Measurements from ENCODE around the gene SLC16A9. TPM values are rescaled to one million over a fixed set of nuclear protein-coding genes. Genes with fewer than 3 reads are reported as not detected.
A peak's percentile ranks its signal among the peaks of the same experiment; 100 is the strongest.

SLC16A9 gene
- total and polyA plus RNA-seq, 10 donors: 2.1 to 58.9 (median 27.0) TPM

- Histone ChIP-seq H3K36me3 (no peaks in the 10 kb centered on the region), H3K27me3 (replicated peaks in 1 of 7) (no peaks in the 10 kb centered on the region), H3K4me1 (peaks cover 0 to 16% (median 5%) of the 10 kb centered on the region in 6 donors), H3K27ac (peak overlapping the region in 7 of 8 donors; percentile 26 to 78 (median 52)), H3K9me3 (no peaks in the 10 kb centered on the region), H3K4me3 (no peak overlapping the region)
- TF ChIP-seq CTCF (IDR thresholded peaks at IDR 0.05 in 8 of 11, conservative IDR thresholded peaks at IDR 0.05 in 3 of 11): no peak
- no peak for TF ChIP-seq POLR2AphosphoS5 (IDR thresholded peaks at IDR 0.05)
- TF ChIP-seq POLR2A (IDR thresholded peaks at IDR 0.05): no peak
- no peak for DNase-seq
- 50 to 67% (median 54%) methylated on average over 5 of the region's 5 CpGs for WGBS, 5 donors
- intact Hi-C loops (cut with DNase I; ENCODE audit: low total_unique reads): no loop called here
Observed at GRCh38 chr10:59677253-59677831, 32.3 kb downstream of the SLC16A9 start.

GRCh38 chr10:59675812-59676211 lies 33.8 kb downstream of the SLC16A9 start:
- Histone ChIP-seq H3K27me3 (replicated peaks in 1 of 7) (no peaks in the 10 kb centered on the region), H3K4me3 (no peak overlapping the region), H3K4me1 (peaks cover 0 to 21% (median 5%) of the 10 kb centered on the region in 6 donors), H3K9me3 (no peaks in the 10 kb centered on the region), H3K36me3 (peaks cover 0 to 5% (median 0%) of the 10 kb centered on the region in 6 donors), H3K27ac (no peak overlapping the region)
- DNase-seq: no peak
- intact Hi-C loops (cut with DNase I; ENCODE audit: low total_unique reads): no loop called here
- no peak for TF ChIP-seq POLR2A (IDR thresholded peaks at IDR 0.05)
- WGBS, 5 donors: 89 to 96% (median 93%) methylated on average over 2 of the region's 2 CpGs

GRCh38 chr10:59674215-59674836 lies 35.3 kb downstream of the SLC16A9 start:
- no peaks in the 10 kb centered on the region for H3K27me3 ChIP-seq (replicated peaks in 1 of 7)
- 73 to 100% (median 87%) methylated on average over 1 of the region's 1 CpG for WGBS, 5 donors
- no peak for DNase-seq

GRCh38 chr10:59672150-59672875 lies 37.3 kb downstream of the SLC16A9 start:
- 70 to 86% (median 82%) methylated on average over 2 of the region's 2 CpGs for WGBS, 5 donors
- Histone ChIP-seq H3K9me3 (no peaks in the 10 kb centered on the region), H3K4me3 (no peak overlapping the region), H3K4me1 (peaks cover 0 to 29% (median 1%) of the 10 kb centered on the region in 6 donors), H3K36me3 (peaks cover 0 to 5% (median 0%) of the 10 kb centered on the region in 6 donors), H3K27ac (no peak overlapping the region), H3K27me3 (replicated peaks in 1 of 7) (no peaks in the 10 kb centered on the region)
- intact Hi-C loops (cut with DNase I; ENCODE audit: low total_unique reads): no loop called here
- DNase-seq: no peak
- TF ChIP-seq CTCF (IDR thresholded peaks at IDR 0.05 in 8 of 11, conservative IDR thresholded peaks at IDR 0.05 in 3 of 11) (no peak), POLR2A (IDR thresholded peaks at IDR 0.05) (no peak), POLR2AphosphoS5 (IDR thresholded peaks at IDR 0.05) (no peak)

More at GRCh38 chr10:59674215-59674836, 35.3 kb downstream of the SLC16A9 start:
- Histone ChIP-seq H3K27ac (peak overlapping the region in 2 of 8 donors; percentile 30 to 32), H3K36me3 (peaks cover 0 to 5% (median 0%) of the 10 kb centered on the region in 6 donors), H3K4me3 (no peak overlapping the region), H3K4me1 (peaks cover 0 to 29% (median 5%) of the 10 kb centered on the region in 6 donors), H3K9me3 (no peaks in the 10 kb centered on the region)
- intact Hi-C loops (cut with DNase I; ENCODE audit: low total_unique reads): no loop called here
- no peak for TF ChIP-seq POLR2A (IDR thresholded peaks at IDR 0.05)
- TF ChIP-seq CTCF (IDR thresholded peaks at IDR 0.05 in 8 of 11, conservative IDR thresholded peaks at IDR 0.05 in 3 of 11): no peak
- TF ChIP-seq POLR2AphosphoS5 (IDR thresholded peaks at IDR 0.05): no peak

Measured in spleen (tissue), 11 donors.